HuH-7.5 (cell line): Measurements from ENCODE around the gene STK4.

ENCODE experiments used
- DNase-seq: peaks from one replicate; pipeline ENCODE4 v3.0.0; 2011; ENCODE audit warnings: low spot score

Gene STK4

DNA sequence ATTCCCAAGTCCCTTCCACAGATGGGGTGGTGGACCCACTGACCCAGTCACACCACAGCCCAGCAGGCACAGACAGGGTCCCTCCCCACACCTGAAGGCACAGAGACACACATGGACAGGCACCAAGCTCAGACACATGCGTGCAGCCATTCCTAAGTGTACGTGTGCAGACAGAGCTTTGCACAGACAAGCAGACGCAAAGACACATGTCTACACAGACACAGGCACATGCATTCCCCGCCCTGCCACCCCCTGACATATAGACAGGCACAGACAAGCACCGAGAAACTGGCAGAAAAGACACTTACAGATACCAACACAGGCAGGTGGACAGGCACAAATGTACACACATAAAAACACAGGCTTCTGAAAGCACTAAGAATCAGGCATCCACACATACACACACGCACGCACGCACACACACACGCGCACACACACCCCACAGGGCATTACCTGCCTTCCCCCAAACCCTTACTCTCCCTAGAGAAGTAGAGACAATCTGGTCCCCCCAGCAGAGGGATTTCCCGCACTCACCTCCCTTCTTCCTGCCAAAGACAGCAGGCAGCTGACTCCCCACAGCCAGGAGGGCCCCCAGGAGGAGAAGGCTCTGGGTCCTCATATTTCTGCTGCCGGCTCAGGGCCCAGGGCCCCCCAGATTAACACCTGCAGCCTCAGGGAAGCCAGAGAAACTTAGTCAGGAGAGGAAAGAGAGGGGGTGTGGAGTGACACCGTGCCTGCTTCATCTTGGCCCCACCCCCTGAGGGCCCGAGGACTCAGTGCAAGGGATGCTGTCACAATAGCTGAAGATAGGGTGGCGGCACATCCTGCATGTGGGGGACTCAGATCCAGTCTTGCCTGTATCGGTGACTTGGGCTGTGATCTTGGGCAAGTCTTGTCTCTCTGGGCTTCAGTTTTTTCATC lies 148.4 kb downstream of the STK4 start, which contains the start of gene WFDC5:
Gene WFDC5 (minus strand): TSS at position 710 of the 921 bp plus-strand sequence. CDS start 91 bp downstream, at position 619.
- no peak for DNase-seq

DNA sequence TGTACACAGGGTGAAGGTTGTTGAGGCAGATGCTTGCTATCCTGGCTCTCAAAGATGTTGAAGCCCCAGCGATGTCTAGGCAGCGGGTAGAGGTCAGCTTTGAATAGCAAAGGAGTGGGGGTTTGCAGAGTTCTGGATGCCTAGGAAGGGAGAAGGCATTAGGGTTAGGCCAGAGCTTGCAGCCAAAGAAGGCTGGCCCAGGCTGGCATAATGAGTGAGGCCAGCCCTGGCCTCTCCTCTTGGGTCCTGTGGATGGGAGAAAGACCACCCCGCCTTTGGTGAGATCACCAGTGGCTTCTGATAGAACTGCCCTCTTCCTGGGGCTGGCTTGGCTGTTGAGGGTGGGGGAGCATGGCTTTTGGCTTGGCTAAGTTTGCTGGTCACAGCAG lies 149.1 kb downstream of the STK4 start:
- no peak for DNase-seq

DNA sequence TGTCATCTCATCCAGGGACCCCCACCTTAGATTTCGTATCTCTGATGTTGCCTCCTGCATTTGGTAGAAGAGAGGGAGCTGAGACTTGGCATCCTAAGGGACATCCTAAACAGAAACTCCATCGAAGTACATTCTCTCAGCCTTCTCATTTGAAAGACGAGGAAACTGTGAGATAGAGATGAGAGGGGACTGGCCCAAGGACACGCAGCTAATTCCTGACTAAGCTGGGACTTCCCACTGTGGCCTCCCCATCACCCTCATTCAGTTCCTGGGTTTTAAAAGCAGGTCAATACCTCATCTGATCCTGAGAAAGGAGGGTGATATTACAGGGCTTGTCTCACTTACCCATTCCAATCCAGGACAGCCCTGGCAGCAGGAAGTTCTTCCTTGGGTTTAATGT lies 149.5 kb downstream of the STK4 start:
- DNase-seq: no peak

DNA sequence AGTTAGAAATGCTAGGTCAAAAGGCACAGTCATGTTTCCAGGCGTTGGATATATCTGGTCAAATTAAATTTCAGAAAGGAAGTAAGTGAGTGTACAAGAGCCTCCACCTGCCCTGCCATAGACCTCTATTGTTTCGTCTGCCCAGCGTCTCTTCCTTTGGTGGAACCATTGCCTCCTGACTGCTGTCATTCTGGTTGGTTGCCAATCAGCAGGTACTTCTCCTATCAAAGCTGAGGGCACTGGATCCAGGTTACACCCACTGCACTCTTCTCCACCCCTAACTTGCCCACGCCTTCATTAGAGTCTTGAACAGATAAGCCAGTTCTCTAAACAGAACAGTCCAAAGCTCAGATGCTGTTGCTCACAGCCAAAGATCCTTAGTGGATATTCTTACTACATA lies 151.3 kb downstream of the STK4 start:
- no peak for DNase-seq

DNA sequence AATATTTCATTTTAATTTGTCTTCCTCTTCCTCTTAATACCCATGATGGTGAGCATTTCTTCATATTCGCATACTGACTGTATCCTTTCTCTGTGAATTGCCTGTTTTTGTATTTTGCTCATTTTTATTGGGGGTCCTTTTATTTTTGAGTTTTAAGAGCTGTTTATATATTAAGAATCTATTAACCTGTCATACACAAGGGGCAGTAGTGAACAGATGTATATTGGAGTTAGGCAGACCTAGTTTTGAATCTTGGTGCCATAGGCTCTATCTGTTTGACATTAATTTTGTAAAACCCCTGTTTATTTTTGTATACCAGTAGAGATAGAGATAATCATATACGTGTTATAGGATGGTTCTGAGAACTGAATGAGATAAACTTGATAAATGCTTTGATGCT lies 151.7 kb downstream of the STK4 start:
- no peak for DNase-seq

DNA sequence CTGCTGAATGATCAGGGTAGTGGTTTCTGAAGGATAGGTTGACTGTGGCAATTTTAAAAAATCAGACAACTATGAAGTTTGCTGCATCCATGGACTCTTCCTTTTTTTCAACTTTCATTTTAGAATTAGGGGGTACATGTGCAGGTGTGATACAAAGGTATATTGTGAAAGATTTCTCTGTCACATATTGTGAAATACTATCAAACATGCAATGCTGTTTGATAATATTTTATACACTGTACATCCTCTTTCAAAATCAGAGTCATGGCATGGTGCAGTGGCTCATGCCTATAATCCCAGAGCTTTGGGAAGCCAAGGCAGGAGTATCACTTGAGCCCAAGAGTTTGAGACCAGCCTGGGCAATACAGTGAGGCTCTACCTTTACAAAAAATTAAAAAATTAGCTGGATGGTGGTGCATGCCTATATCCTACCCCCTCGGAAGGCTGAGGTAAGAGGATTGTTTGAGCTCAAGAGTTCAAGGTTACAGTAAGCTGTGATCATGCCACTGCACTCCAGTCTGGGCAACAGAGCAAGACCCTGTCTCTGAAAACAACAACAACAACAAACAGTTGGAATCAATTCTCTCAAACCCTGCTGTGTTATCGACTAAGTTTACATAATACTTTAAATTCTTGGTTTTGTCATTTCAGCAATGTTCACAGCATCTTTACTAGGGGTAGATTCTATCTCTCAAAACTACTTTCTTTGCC lies 153.4 kb downstream of the STK4 start:
- no peak for DNase-seq

DNA sequence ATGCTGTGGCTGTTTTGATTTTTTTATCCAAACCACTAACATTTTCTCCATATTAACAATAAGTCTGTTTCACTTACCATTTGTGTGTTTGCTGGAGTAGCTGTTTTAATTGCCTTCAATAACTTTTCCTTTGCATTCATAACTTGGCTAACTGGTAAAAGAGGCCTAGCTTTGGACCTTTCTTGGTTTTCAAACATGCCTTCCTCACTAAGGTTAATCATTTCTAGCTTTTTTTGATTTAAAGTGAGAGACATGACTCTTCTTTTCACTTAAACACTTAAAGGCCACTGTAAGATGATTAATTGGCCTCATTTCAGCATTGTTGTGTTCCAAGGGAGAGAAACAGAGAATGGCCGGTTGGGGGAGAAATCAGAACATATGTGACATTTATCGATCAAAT lies 155.1 kb downstream of the STK4 start:
- no peak for DNase-seq

DNA sequence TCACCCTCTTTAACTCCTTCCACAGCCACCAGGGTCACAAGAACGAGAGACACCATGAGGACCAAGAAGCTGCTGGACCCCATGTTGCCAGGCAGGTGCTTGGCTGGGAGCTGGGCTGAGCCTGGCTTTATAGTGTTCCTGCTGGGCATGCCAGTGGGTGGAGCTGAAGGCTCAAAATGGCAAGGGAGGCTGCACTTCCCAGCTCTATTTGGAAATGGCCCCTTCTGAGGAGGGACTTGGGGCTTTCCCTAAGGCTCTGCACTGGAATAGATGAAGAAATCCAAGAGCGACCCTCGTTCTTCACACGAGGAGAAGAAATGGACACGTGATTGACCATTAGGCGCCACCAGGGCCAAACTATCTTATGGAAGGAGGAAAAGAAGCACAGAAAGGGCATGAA lies 158.1 kb downstream of the STK4 start, which contains the start of gene WFDC12:
Gene WFDC12 (minus strand): TSS at position 101 of the 400 bp plus-strand sequence. CDS start 18 bp downstream, at position 83.
- no peak for DNase-seq

DNA sequence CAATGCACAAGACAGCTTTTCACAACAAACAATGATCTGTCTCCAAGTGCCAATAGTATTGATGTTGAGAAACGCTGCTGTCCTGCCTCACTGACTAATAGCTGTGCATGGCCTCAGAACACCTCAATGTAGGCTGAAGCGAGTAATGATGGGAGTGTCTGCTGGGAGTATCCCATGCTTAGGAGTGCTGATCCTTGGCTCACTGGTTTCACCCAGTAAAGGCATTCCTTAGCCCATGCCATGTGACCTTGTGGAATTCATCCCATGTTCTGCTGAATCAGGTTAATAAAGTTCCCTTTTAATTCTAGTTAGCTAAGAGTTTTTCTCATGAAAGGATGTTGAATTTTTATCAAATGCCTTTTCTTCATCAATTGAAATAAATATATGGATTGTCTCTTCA lies 161.8 kb downstream of the STK4 start:
- no peak for DNase-seq
